HPDE6-E6E7 (cell line): ENCODE results near the gene COLEC11.

ENCODE experiments used
- DNase-seq: peaks from one replicate; pipeline ENCODE4 v3.0.0; 2011; ENCODE audit warnings: missing footprints; ENCODE audit errors: extremely low spot score

The COLEC11 gene

GRCh38 chr2:3639015-3639630 is 44.2 kb downstream of the COLEC11 start:
- DNase-seq: no peak

GRCh38 chr2:3639653-3640052 is 44.7 kb downstream of the COLEC11 start:
- no peak for DNase-seq

GRCh38 chr2:3641181-3641580 is 46.3 kb downstream of the COLEC11 start:
- DNase-seq: no peak

- DNase-seq: no peak
Measured at GRCh38 chr2:3641841-3642421, 47.0 kb downstream of the COLEC11 start.

GRCh38 chr2:3642521-3643215 is 47.8 kb downstream of the COLEC11 start:
- no peak for DNase-seq

GRCh38 chr2:3643371-3644245 is 48.7 kb downstream of the COLEC11 start:
- no peak for DNase-seq

- DNase-seq: no peak
Measured at GRCh38 chr2:3644246-3644525, 49.3 kb downstream of the COLEC11 start.

- no peak for DNase-seq
Measured at GRCh38 chr2:3644891-3645605, 50.1 kb downstream of the COLEC11 start.

GRCh38 chr2:3645745-3646389 is 51.0 kb downstream of the COLEC11 start:
- DNase-seq: no peak

- no peak for DNase-seq
Measured at GRCh38 chr2:3646446-3646845, 51.5 kb downstream of the COLEC11 start.

GRCh38 chr2:3647246-3647645 is 52.3 kb downstream of the COLEC11 start:
- no peak for DNase-seq

- DNase-seq: no peak
Measured at GRCh38 chr2:3647831-3648651, 53.1 kb downstream of the COLEC11 start.

GRCh38 chr2:3648652-3649177 is 53.8 kb downstream of the COLEC11 start:
- no peak for DNase-seq

- DNase-seq: no peak
Measured at GRCh38 chr2:3649581-3649980, 54.7 kb downstream of the COLEC11 start.

- DNase-seq: no peak
Measured at GRCh38 chr2:3650140-3650920, 55.4 kb downstream of the COLEC11 start.

- no peak for DNase-seq
Measured at GRCh38 chr2:3651691-3652648, 57.1 kb downstream of the COLEC11 start.

- DNase-seq: no peak
Measured at GRCh38 chr2:3652896-3653625, 58.1 kb downstream of the COLEC11 start.

GRCh38 chr2:3654011-3654410 is 59.1 kb downstream of the COLEC11 start:
- no peak for DNase-seq
